ENCODE data around the gene MICU2. TPM values are rescaled to one million over a fixed set of nuclear protein-coding genes. Genes with fewer than 3 reads are reported as not detected.

Gene MICU2
- total RNA-seq, 1 experiment from 2014 or later = 24.2 TPM

- Histone ChIP-seq H3K36me3 (ENCODE audit: control insufficient read depth, insufficient read depth, low read length) (no peaks in the 10 kb centered on the region), H3K9me3 (ENCODE audit: control insufficient read depth, insufficient read depth, low read depth, low read length) (peaks cover 2% of the 10 kb centered on the region; the same call in 1 of the 2 replicates), H3K4me1 (ENCODE audit: control insufficient read depth, insufficient read depth, low read length) (no peaks in the 10 kb centered on the region), H3K4me3 (ENCODE audit: low read depth in 2 of 2, low read length in 2 of 2) (no peak overlapping the region), H3K27ac (ENCODE audit: low read length) (no peak overlapping the region), H3K27me3 (ENCODE audit: control insufficient read depth, insufficient read depth, low read length) (no peaks in the 10 kb centered on the region)
- TF ChIP-seq POLR2AphosphoS5 (IDR thresholded peaks at IDR 0.05; ENCODE audit: low read depth, low read length) (no peak), CTCF (IDR thresholded peaks at IDR 0.05) (no peak), TCF7L2 (IDR thresholded peaks at IDR 0.05; ENCODE audit: low read depth, low read length) (no peak), REST (IDR thresholded peaks at IDR 0.05; ENCODE audit: insufficient read depth in 1 of 2, low read depth in 2 of 2, low read length in 1 of 2) (no peak), SIN3A (IDR thresholded peaks at IDR 0.05; ENCODE audit: borderline replicate concordance, insufficient read depth, low read depth, low read length) (no peak)
- ChIA-PET CTCF (no interaction called here), POLR2A (no interaction called here)
- intact Hi-C loops (cut with micrococcal nuclease; ENCODE audit: unreplicated experiment) (no loop called here), in situ Hi-C loops (cut with HindIII; ENCODE audit: low pct_unique_long_range_greater_than_20kb, low sequenced_read_pairs) (no loop called here)
- DNase-seq (ENCODE audit: low read depth, low spot score) (no peak), ATAC-seq (no peak)
- no TSS peak for BruUV-seq (replicated peaks)
Measured at GRCh38 chr13:21584973-21585592, 18.9 kb downstream of the MICU2 start.

- TF ChIP-seq SIN3A (IDR thresholded peaks at IDR 0.05; ENCODE audit: borderline replicate concordance, insufficient read depth, low read depth, low read length) (no peak), CTCF (IDR thresholded peaks at IDR 0.05) (no peak), REST (IDR thresholded peaks at IDR 0.05; ENCODE audit: insufficient read depth in 1 of 2, low read depth in 2 of 2, low read length in 1 of 2) (no peak), POLR2AphosphoS5 (IDR thresholded peaks at IDR 0.05; ENCODE audit: low read depth, low read length) (no peak), TCF7L2 (IDR thresholded peaks at IDR 0.05; ENCODE audit: low read depth, low read length) (no peak)
- Histone ChIP-seq H3K4me1 (ENCODE audit: control insufficient read depth, insufficient read depth, low read length) (no peaks in the 10 kb centered on the region), H3K36me3 (ENCODE audit: control insufficient read depth, insufficient read depth, low read length) (no peaks in the 10 kb centered on the region), H3K9me3 (ENCODE audit: control insufficient read depth, insufficient read depth, low read depth, low read length) (peaks cover 2% of the 10 kb centered on the region; the same call in 1 of the 2 replicates), H3K27me3 (ENCODE audit: control insufficient read depth, insufficient read depth, low read length) (no peaks in the 10 kb centered on the region), H3K4me3 (ENCODE audit: low read depth in 2 of 2, low read length in 2 of 2) (no peak overlapping the region), H3K27ac (ENCODE audit: low read length) (no peak overlapping the region)
- in situ Hi-C loops (cut with HindIII; ENCODE audit: low pct_unique_long_range_greater_than_20kb, low sequenced_read_pairs) (no loop called here), intact Hi-C loops (cut with micrococcal nuclease; ENCODE audit: unreplicated experiment) (no loop called here)
- BruUV-seq (replicated peaks) = no TSS peak
- CTCF ChIA-PET = no interaction called here
- ATAC-seq (no peak), DNase-seq (ENCODE audit: low read depth, low spot score) (no peak)
- POLR2A ChIA-PET = no interaction called here
Measured at GRCh38 chr13:21583478-21583877, 20.5 kb downstream of the MICU2 start.
